Right atrium auricular region (tissue), 2 donors: ENCODE data around the gene CASP3. TPM values are rescaled to one million over a fixed set of nuclear protein-coding genes. Genes with fewer than 3 reads are reported as not detected.

ENCODE experiments used
- DNase-seq: peaks from one replicate; pipeline ENCODE4 v3.0.0-alpha.2; 2019; ENCODE audit warnings: low spot score
- H3K27ac ChIP-seq, 2 donors: fragments of 200-600 bp; sonication (generic); 1 replicate in 1 of 2; 2 replicates in 1 of 2; pipeline ENCODE4 v1.5.1; 2016 to 2019
- H3K27me3 ChIP-seq, 2 donors: fragments of 200-600 bp; sonication (generic); one replicate each; pipeline versions ENCODE4 v1.5.1 to v1.6.0; 2017 to 2019
- H3K36me3 ChIP-seq: fragments of 200-600 bp; sonication (generic); one replicate; pipeline ENCODE4 v1.5.1; 2016
- H3K4me1 ChIP-seq, 2 donors: fragments of 200-600 bp; sonication (generic); one replicate each; pipeline versions ENCODE4 v1.5.1 to v1.6.0; 2017 to 2019
- H3K4me3 ChIP-seq, 2 donors: fragments of 200-600 bp; sonication (generic); 1 replicate in 1 of 2; 2 replicates in 1 of 2; pipeline ENCODE4 v1.5.1; 2017 to 2019; ENCODE audit warnings: mild to moderate bottlenecking in 1 of 2, moderate library complexity in 1 of 2
- H3K9me3 ChIP-seq, 2 donors: fragments of 200-600 bp; sonication (generic); one replicate each; pipeline ENCODE4 v1.5.1; 2019
- total RNA-seq, 2 donors: library from RNA; depleted of rRNA; stranded (reverse); fragments of >200 nt; gene quantifications; one replicate each; pipeline ENCODE4 v1.1.0, GENCODE V29; 2016
- TF ChIP-seq, protein P1 (sequence below), 2 donors: fragments of 200-600 bp; sonication (generic); IDR thresholded peaks; one replicate each; pipeline ENCODE4 v1.5.1; 2019; ENCODE audit warnings: antibody characterized with exemption in 2 of 2

Gene CASP3
- 10 to 100 TPM; 10.3 to 12.1 TPM for total RNA-seq

DNA sequence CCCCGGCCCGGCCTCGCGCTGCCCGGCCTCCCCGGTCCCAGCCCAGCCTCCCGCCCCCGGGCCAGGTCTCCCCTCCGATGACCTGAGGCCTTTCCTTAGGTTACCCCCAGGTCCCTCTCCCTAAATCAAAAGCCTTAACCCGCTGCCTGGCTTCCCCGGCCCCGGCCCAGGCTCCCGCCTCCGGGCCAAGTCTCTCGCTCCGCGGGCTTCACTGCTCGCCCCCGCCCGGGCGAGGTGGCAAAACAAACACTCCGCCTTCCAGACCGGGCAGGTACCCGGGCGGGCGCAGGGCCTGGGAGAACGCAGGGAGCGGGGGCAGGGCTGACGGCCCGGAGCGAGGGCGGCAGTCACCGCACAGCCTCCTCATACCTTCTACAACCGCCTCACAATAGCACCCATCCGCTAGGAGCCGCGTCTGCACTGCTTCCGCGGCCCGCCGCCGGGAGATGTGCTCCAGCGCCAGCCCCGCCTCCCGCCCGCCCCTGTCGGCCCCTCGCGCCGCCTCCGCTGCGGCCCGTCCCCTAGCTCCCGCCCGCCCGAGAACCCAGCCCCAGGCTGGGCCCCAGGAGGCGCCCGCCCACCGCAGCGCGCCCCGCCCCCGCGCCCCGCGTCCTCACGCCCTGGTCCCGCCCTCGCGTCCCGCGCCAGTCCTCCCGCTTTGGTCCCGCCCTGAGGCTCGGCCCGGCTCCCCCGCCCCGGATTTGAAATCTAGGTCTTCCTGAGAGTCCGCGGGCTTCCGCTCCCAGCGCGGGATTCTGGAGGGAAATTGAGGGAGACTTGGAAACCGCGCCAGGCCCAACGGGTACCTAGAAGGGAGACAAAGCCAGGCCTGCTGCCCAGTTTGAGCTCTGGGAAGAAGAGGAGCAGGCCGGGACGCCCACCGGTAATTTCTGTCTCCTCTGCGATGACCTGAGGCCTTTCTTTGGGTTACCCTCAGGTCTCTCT, at the start of gene CASP3, which contains the start of gene PRIMPOL:
TSS of gene CASP3 (minus strand) at position 422 of the 945 bp plus-strand sequence. CDS start 10,994 bp downstream, outside the sequence.
TSS of gene PRIMPOL (plus strand) at position 713 of the 945 bp plus-strand sequence. CDS start 7,403 bp downstream, outside the sequence.
- Histone ChIP-seq H3K4me3 (peak within 1 kb of the TSS; percentile 78 to 88), H3K9me3 (no peaks in the 10 kb centered on the region), H3K36me3 (no peaks in the 10 kb centered on the region), H3K27ac (peak within 1 kb of the TSS; percentile 98 to 99), H3K4me1 (peaks cover 0 to 52% of the 10 kb centered on the region in 2 donors), H3K27me3 (no peaks in the 10 kb centered on the region)
- peak; percentile 96 for DNase-seq
- TF ChIP-seq, protein P1, sequence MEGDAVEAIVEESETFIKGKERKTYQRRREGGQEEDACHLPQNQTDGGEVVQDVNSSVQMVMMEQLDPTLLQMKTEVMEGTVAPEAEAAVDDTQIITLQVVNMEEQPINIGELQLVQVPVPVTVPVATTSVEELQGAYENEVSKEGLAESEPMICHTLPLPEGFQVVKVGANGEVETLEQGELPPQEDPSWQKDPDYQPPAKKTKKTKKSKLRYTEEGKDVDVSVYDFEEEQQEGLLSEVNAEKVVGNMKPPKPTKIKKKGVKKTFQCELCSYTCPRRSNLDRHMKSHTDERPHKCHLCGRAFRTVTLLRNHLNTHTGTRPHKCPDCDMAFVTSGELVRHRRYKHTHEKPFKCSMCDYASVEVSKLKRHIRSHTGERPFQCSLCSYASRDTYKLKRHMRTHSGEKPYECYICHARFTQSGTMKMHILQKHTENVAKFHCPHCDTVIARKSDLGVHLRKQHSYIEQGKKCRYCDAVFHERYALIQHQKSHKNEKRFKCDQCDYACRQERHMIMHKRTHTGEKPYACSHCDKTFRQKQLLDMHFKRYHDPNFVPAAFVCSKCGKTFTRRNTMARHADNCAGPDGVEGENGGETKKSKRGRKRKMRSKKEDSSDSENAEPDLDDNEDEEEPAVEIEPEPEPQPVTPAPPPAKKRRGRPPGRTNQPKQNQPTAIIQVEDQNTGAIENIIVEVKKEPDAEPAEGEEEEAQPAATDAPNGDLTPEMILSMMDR (IDR thresholded peaks at IDR 0.05) = peak; percentile 17 to 36

DNA sequence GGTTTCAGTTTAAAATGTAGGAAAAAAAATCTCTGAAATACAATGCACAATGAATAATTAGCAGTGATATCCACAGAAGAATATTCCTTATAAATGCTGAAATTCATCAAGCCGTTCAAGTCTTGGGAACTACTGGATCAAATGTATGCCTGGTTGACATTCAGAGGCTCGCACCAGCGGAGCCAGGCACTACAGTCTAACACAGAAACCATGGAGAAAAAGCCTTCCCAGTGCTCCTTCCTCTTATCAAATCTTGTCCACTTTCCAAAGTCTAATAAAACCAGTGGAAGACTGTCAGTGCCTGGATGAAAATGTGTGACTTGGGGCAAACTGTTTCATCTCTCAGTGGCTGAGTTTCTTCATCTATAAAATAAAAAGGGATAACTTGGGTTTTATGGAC, 48.7 kb upstream of the CASP3 start:
- no peak for DNase-seq
- Histone ChIP-seq H3K27ac (no peak overlapping the region), H3K27me3 (no peaks in the 10 kb centered on the region), H3K4me1 (peaks cover 0 to 4% of the 10 kb centered on the region in 2 donors), H3K9me3 (no peaks in the 10 kb centered on the region), H3K4me3 (no peak overlapping the region), H3K36me3 (no peaks in the 10 kb centered on the region)
- TF ChIP-seq, protein P1 (IDR thresholded peaks at IDR 0.05) = no peak

DNA sequence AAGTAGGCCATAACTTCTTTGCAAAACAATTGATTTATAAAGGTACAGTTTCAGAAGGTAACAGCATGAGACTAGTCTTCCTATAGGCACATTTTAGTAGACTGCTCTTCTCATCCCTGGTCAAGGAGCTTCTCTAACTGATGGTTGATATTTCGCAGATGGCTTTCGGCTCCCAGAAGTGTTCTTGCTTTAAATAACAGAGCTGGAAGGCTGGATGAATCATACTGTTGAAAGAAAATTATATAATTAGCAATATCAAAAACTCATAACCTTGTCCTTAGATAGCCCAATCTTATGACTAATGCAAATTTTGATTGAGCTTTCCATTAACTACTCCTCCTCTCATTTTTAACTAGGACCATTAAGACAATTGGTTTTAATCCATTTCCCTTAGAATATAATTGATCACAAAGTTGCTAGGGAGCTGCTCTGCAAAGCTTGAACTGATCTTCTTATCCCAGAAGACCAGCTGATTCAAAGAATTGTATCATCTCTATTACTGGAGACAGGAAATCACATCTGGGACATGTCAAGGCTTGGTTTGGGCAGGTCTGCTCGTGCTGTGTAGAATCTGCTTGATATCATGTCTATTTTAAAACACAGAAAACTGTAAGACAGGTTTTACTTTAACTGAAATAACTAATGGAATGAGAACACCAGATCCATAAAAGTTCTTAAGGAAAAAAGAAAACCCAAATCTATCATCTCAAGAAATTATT, 46.1 kb upstream of the CASP3 start:
- H3K9me3 ChIP-seq = no peaks in the 10 kb centered on the region
- peak overlapping the region; percentile 27 to 80 for H3K27ac ChIP-seq
- H3K36me3 ChIP-seq = no peaks in the 10 kb centered on the region
- TF ChIP-seq, protein P1 (IDR thresholded peaks at IDR 0.05) = no peak
- H3K4me1 ChIP-seq = peaks cover 0 to 4% of the 10 kb centered on the region in 2 donors
- no peak for DNase-seq
- H3K4me3 ChIP-seq = no peak overlapping the region
- no peaks in the 10 kb centered on the region for H3K27me3 ChIP-seq

DNA sequence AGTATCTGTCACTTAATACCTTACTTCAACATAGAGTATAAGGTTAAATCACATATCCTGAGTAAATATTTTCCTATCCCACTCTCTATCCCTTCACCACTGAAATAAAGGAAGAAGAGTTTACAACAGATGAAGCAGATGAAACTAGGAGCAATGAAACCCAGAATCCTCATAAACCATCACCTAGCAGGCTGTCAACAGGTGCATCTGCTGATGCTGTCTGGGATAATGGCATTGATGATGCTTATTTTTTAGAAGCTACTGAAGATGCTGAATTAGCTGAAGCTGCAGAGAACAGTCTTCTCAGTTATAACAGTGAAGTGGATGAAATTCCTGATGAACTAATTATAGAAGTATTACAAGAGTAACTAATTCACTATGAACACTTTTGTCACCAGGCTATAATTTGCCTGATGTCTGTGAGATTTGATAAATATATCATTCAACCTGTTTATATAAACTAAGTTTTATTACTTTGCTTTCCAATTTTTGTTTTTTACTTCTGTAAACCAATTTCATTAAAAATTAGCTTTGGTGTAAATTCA, 45.2 kb upstream of the CASP3 start:
- peaks cover 0 to 4% of the 10 kb centered on the region in 2 donors for H3K4me1 ChIP-seq
- H3K27ac ChIP-seq = peak overlapping the region in 1 of 2 donors; percentile 80

DNA sequence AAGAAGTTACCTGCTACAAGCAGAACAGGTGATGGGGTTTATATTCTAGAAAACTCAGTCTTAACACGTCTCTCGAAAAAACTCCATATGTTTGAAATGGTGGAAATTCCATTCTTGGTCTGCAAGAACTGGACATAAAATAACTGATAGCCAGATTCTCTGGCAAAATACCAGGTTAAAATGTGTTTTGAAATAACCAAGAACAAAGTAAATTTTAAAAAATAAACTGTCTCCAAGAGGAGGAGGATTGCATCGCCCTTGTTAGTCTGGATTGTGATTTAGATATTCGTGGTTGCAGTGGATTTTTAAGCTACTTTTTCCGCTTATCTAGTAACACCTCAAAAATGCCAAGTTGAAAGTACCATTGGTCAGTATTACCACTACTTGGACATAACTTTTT, 43.8 kb upstream of the CASP3 start:
- H3K27me3 ChIP-seq = no peaks in the 10 kb centered on the region
- H3K9me3 ChIP-seq = no peaks in the 10 kb centered on the region
- DNase-seq = no peak
- no peaks in the 10 kb centered on the region for H3K36me3 ChIP-seq
- H3K27ac ChIP-seq = no peak overlapping the region
- H3K4me3 ChIP-seq = no peak overlapping the region
- H3K4me1 ChIP-seq = peaks cover 0 to 4% of the 10 kb centered on the region in 2 donors
- TF ChIP-seq, protein P1 (IDR thresholded peaks at IDR 0.05) = no peak

More for the DNA sequence above, 45.2 kb upstream of the CASP3 start:
- TF ChIP-seq, protein P1 (IDR thresholded peaks at IDR 0.05) = no peak
- DNase-seq = no peak
- H3K36me3 ChIP-seq = no peaks in the 10 kb centered on the region
- no peak overlapping the region for H3K4me3 ChIP-seq
- H3K27me3 ChIP-seq = no peaks in the 10 kb centered on the region
- H3K9me3 ChIP-seq = no peaks in the 10 kb centered on the region
